ENCODE data around the gene ARFGAP1. TPM values are rescaled to one million over a fixed set of nuclear protein-coding genes. Genes with fewer than 3 reads are reported as not detected.

The ARFGAP1 gene
- total and polyA plus RNA-seq, 10 of the 15 experiments (the other 5 are each of a cell fraction or from before 2014, with no cell fraction given) = 0.45 to 79.9 (median 30.8) TPM

DNA sequence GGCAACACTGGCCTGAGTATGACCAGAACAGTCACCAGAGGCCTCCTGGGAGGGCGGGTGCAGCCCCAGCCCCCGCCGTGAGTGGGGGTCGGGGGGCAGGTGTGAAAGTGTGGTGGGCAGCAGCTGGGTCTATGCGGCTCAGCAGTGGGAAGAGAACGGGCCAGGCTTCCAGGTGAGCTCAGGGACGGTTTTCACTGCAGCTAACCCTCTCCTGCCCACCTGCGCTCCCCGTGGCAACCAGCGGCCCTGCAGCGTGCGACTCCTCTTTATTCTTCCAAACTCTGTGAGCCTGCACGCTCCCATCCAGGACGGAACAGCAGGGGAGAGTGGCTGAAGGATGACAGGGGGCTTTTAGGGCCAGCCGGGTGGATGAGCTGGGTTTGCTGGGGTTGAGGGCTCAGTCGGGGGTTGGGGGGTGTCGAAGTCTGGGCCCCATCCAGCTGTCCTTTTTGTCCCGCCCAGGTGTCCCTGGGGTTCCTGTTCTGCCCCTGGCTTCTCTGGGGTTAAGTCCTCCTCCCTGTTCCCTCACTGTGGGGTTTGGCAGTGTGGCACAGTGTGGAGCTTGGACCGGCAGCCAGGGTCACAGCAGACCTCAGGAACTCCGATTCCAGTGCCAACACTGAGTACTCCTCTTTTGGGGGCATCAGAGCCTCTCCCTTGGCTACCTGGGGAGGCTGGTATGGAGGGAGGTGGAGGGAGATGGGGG, 37.8 kb upstream of the ARFGAP1 start:
- Histone ChIP-seq H3K9ac (ENCODE audit: control insufficient read depth, insufficient read depth, low read length) (no peak overlapping the region), H3K4me1 (ENCODE audit: control insufficient read depth, insufficient read depth, low read length) (no peaks in the 10 kb centered on the region), H3K27ac (ENCODE audit: control insufficient read depth, insufficient read depth) (no peak overlapping the region), H2AFZ (ENCODE audit: control insufficient read depth, low read depth, low read length) (no peak overlapping the region), H3K9me3 (replicated peaks; ENCODE audit: control insufficient read depth, insufficient read depth, low read length) (no peaks in the 10 kb centered on the region), H3K36me3 (ENCODE audit: control insufficient read depth in 2 of 2, insufficient read depth in 2 of 2, low read length in 1 of 2) (no peaks in the 10 kb centered on the region), H3K4me2 (ENCODE audit: control insufficient read depth, insufficient read depth) (no peak overlapping the region), H3K27me3 (replicated peaks in 1 of 2; ENCODE audit: control insufficient read depth in 2 of 2, insufficient read depth in 2 of 2, low read length in 1 of 2) (peaks cover 2 to 3% of the 10 kb centered on the region in 2 experiments; a peak in 3 of 4 replicates), H3K79me2 (ENCODE audit: control insufficient read depth, insufficient read depth, low read length) (no peaks in the 10 kb centered on the region), H4K20me1 (ENCODE audit: control insufficient read depth, insufficient read depth) (no peaks in the 10 kb centered on the region), H3K4me3 (no peak overlapping the region)
- FAIRE-seq (no peak), ATAC-seq (peak; percentile 76), DNase-seq (ENCODE audit: low read depth, low spot score) (no peak)
- intact Hi-C loops (cut with micrococcal nuclease; ENCODE audit: unreplicated experiment) = no loop called here
- BruUV-seq (replicated peaks) = no TSS peak
- ChIA-PET CTCF (interaction anchor here (0.6 to 2.9 kb wide), 4 partner anchors 10 to 96 kb away, joined by 3 to 25 read pairs (median 4); no protein-coding TSS in a partner anchor), SMC1A (ENCODE audit: uncharacterized antibody, unreplicated experiment) (no interaction called here), POLR2A (no interaction called here), RAD21 (ENCODE audit: unreplicated experiment) (interaction anchor here (1.4 kb wide), 1 partner anchor 12 kb away, joined by 6 read pairs; no protein-coding TSS in a partner anchor)
- 28% methylated on average over 20 of the region's 20 CpGs for WGBS (ENCODE audit: insufficient coverage, insufficient replicate concordance, low lambda C conversion rate, missing lambda C conversion rate)
- TF ChIP-seq, protein P1, sequence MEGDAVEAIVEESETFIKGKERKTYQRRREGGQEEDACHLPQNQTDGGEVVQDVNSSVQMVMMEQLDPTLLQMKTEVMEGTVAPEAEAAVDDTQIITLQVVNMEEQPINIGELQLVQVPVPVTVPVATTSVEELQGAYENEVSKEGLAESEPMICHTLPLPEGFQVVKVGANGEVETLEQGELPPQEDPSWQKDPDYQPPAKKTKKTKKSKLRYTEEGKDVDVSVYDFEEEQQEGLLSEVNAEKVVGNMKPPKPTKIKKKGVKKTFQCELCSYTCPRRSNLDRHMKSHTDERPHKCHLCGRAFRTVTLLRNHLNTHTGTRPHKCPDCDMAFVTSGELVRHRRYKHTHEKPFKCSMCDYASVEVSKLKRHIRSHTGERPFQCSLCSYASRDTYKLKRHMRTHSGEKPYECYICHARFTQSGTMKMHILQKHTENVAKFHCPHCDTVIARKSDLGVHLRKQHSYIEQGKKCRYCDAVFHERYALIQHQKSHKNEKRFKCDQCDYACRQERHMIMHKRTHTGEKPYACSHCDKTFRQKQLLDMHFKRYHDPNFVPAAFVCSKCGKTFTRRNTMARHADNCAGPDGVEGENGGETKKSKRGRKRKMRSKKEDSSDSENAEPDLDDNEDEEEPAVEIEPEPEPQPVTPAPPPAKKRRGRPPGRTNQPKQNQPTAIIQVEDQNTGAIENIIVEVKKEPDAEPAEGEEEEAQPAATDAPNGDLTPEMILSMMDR (IDR thresholded peaks at IDR 0.05 in 2 of 3, conservative IDR thresholded peaks at IDR 0.05 in 1 of 3; ENCODE audit: control insufficient read depth in 2 of 3, extremely low read depth in 1 of 3, insufficient read depth in 1 of 3, low read depth in 3 of 3, low read length in 3 of 3) = peak; percentile 37 to 65 (median 58)
- TF ChIP-seq, protein P2, sequence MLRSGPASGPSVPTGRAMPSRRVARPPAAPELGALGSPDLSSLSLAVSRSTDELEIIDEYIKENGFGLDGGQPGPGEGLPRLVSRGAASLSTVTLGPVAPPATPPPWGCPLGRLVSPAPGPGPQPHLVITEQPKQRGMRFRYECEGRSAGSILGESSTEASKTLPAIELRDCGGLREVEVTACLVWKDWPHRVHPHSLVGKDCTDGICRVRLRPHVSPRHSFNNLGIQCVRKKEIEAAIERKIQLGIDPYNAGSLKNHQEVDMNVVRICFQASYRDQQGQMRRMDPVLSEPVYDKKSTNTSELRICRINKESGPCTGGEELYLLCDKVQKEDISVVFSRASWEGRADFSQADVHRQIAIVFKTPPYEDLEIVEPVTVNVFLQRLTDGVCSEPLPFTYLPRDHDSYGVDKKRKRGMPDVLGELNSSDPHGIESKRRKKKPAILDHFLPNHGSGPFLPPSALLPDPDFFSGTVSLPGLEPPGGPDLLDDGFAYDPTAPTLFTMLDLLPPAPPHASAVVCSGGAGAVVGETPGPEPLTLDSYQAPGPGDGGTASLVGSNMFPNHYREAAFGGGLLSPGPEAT (IDR thresholded peaks at IDR 0.05; ENCODE audit: low read depth) = no peak
- in situ Hi-C loops (cut with MboI) = no loop called here

All from GM12878 (cell line).